Bronchial epithelial cell (primary cell): Measurements from ENCODE around the gene VCP. TPM values are rescaled to one million over a fixed set of nuclear protein-coding genes. Genes with fewer than 3 reads are reported as not detected.
"Not testable (repeated sequence)": the region's sequence is repeated elsewhere in the genome, so short reads cannot be mapped to it uniquely, and the experiment has no call there.

Experiments used
- DNase-seq: peaks from one replicate; pipeline ENCODE4 v3.0.0-alpha.2; 2010; ENCODE audit warnings: low read depth
- FAIRE-seq: peaks from 2 replicates; lab custom pipeline; 2011; peaks lifted over from hg19 to GRCh38; lab: Jason Lieb, UNC
- H3K27me3 ChIP-seq: 2 replicates; pipeline ENCODE4 v1.5.1; 2011; ENCODE audit warnings: low read length; ENCODE audit not compliant: control insufficient read depth, insufficient read depth
- H3K36me3 ChIP-seq: 2 replicates; pipeline ENCODE4 v1.5.1; 2011; ENCODE audit warnings: low read length; ENCODE audit not compliant: control insufficient read depth, insufficient read depth
- H3K4me3 ChIP-seq: 2 replicates; pipeline ENCODE4 v1.5.1; 2011; ENCODE audit warnings: mild to moderate bottlenecking, low read depth, low read length, control low read depth
- CTCF ChIP-seq: IDR thresholded peaks from 2 replicates; pipeline ENCODE4 v1.5.1; 2011; ENCODE audit warnings: mild to moderate bottlenecking, moderate library complexity, low read length, control low read depth, inconsistent platforms; ENCODE audit not compliant: insufficient read depth, severe bottlenecking
- total RNA-seq: library from RNA; depleted of rRNA; stranded (reverse); fragments of >200 nt; gene quantifications from 2 replicates; pipeline ENCODE4 v1.2.1, GENCODE V29; 2014

VCP gene
- total RNA-seq, 1 donor from 2014 or later = 320 TPM

GRCh38 chr9:35028341-35028740 is 44.1 kb downstream of the VCP start:
- Histone ChIP-seq H3K36me3 (peaks cover 5% of the 10 kb centered on the region), H3K4me3 (no peak overlapping the region), H3K27me3 (no peaks in the 10 kb centered on the region)
- DNase-seq (peak; percentile 83), FAIRE-seq (no peak)
- TF ChIP-seq CTCF = no peak

- TF ChIP-seq CTCF = no peak
- FAIRE-seq (no peak), DNase-seq (peak; percentile 31)
- peaks cover 3% of the 10 kb centered on the region for H3K36me3 ChIP-seq
- H3K27me3 ChIP-seq = no peaks in the 10 kb centered on the region
- H3K4me3 ChIP-seq = no peak overlapping the region
Observed at GRCh38 chr9:35027860-35028259, 44.6 kb downstream of the VCP start.

- FAIRE-seq = no peak
- no peak overlapping the region for H3K4me3 ChIP-seq
- DNase-seq = no peak
- TF ChIP-seq CTCF = no peak
- no peaks in the 10 kb centered on the region for H3K27me3 ChIP-seq
- peaks cover 4% of the 10 kb centered on the region for H3K36me3 ChIP-seq
Observed at GRCh38 chr9:35027374-35027773, 45.1 kb downstream of the VCP start.

- Histone ChIP-seq H3K27me3 (no peaks in the 10 kb centered on the region), H3K4me3 (no peak overlapping the region), H3K36me3 (peaks cover 4% of the 10 kb centered on the region)
- TF ChIP-seq CTCF = no peak
- no peak for DNase-seq
- FAIRE-seq = no peak
Observed at GRCh38 chr9:35026671-35027070, 45.8 kb downstream of the VCP start.

- not testable (repeated sequence) for H3K4me3 ChIP-seq, DNase-seq, FAIRE-seq
Observed at GRCh38 chr9:35023443-35023842, 49.0 kb downstream of the VCP start.

GRCh38 chr9:35014517-35014916 is 57.9 kb downstream of the VCP start:
- DNase-seq (no peak), FAIRE-seq (no peak)
- Histone ChIP-seq H3K36me3 (no peaks in the 10 kb centered on the region), H3K27me3 (no peaks in the 10 kb centered on the region), H3K4me3 (no peak overlapping the region)
- no peak for TF ChIP-seq CTCF

More at GRCh38 chr9:35023443-35023842, 49.0 kb downstream of the VCP start:
- H3K27me3 ChIP-seq, H3K36me3 ChIP-seq: not testable (repeated sequence)
